B cell (primary cell): ENCODE results near the gene TNFRSF12A. TPM values are rescaled to one million over a fixed set of nuclear protein-coding genes. Genes with fewer than 3 reads are reported as not detected.

Source experiments
- ATAC-seq: fragments of 200-7000 bp; cut with Tn5 transposase; one replicate; pipeline ENCODE4 v1.10.0; 2021; ENCODE audit warnings: low read depth, mild to moderate bottlenecking, moderate number of reproducible peaks, moderate library complexity
- CTCF ChIA-PET: fragments of 350-600 bp; sonication (Branson Sonifier 250); formaldehyde crosslinking; loops from one replicate; lab custom pipeline; 2021; ENCODE audit warnings: antibody characterized with exemption, inconsistent platforms; lab: Charles Lee
- POLR2A ChIA-PET: fragments of 350-600 bp; sonication (Branson Sonifier 250); formaldehyde crosslinking; loops from one replicate; lab custom pipeline; 2021; ENCODE audit warnings: antibody characterized with exemption; lab: Charles Lee
- DNase-seq: peaks from one replicate; pipeline ENCODE4 v3.0.0; 2013
- H2AFZ ChIP-seq: 2 replicates; pipeline ENCODE4 v1.6.1; 2012; ENCODE audit warnings: mild to moderate bottlenecking, low read depth, low read length; ENCODE audit not compliant: insufficient read depth, poor library complexity, severe bottlenecking
- H3K27ac ChIP-seq, 2 donors: 1 replicate in 1 of 2; 2 replicates in 1 of 2; pipeline ENCODE4 v1.5.1; 2012 to 2013; ENCODE audit warnings: low read length in 2 of 2, mild to moderate bottlenecking in 2 of 2, moderate library complexity in 1 of 2
- H3K27me3 ChIP-seq, 4 experiments: fragments of 200-600 bp in 1 of 4; sonication (generic) in 1 of 4; replicated peaks in 1 of 4; 1 replicate in 2 of 4; 2 replicates in 2 of 4; pipeline versions ENCODE4 v1.6.1 to v1.7.0; 2013 to 2016; ENCODE audit warnings: low read length in 3 of 4, mild to moderate bottlenecking in 2 of 4, mixed read lengths in 1 of 4, moderate library complexity in 1 of 4; ENCODE audit not compliant: insufficient read depth in 4 of 4, control insufficient read depth in 3 of 4; ENCODE audit errors: control extremely low read depth in 1 of 4
- H3K36me3 ChIP-seq, 2 experiments: replicated peaks in 1 of 2; 1 replicate in 1 of 2; 2 replicates in 1 of 2; pipeline versions ENCODE4 v1.6.1 to v1.7.1; 2013; ENCODE audit warnings: low read length in 1 of 2; ENCODE audit not compliant: insufficient read depth in 2 of 2, control insufficient read depth in 1 of 2; ENCODE audit errors: control extremely low read depth in 1 of 2, extremely low read depth in 1 of 2
- H3K4me1 ChIP-seq, 2 donors: fragments of 200-600 bp in 1 of 2; sonication (generic) in 1 of 2; 1 replicate in 1 of 2; 2 replicates in 1 of 2; pipeline versions ENCODE4 v1.5.1 to v1.6.1; 2013 to 2017; ENCODE audit warnings: low read length in 2 of 2; ENCODE audit not compliant: control insufficient read depth in 2 of 2, insufficient read depth in 2 of 2
- H3K4me2 ChIP-seq: replicated peaks from 2 replicates; pipeline ENCODE3; 2012; ENCODE audit warnings: mild to moderate bottlenecking, low read depth, low read length; ENCODE audit not compliant: poor library complexity, severe bottlenecking
- H3K4me3 ChIP-seq, 5 experiments: fragments of 200-600 bp in 1 of 5; sonication (generic) in 1 of 5; 1 replicate in 3 of 5; 2 replicates in 2 of 5; pipeline versions ENCODE4 v1.5.1 to v1.7.0; 2011 to 2016; ENCODE audit warnings: low read length in 4 of 5, mild to moderate bottlenecking in 4 of 5, low read depth in 2 of 5, control low read depth in 1 of 5, moderate library complexity in 1 of 5; ENCODE audit not compliant: insufficient read depth in 1 of 5; ENCODE audit errors: control extremely low read depth in 1 of 5, extremely low read depth in 1 of 5
- H3K79me2 ChIP-seq: fragments of 200-600 bp; sonication (generic); one replicate; pipeline ENCODE4 v1.6.0; 2016; ENCODE audit warnings: low read length; ENCODE audit not compliant: control insufficient read depth, insufficient read depth
- H3K9ac ChIP-seq: fragments of 200-600 bp; sonication (generic); 2 replicates; pipeline ENCODE4 v1.6.1; 2017; ENCODE audit warnings: mild to moderate bottlenecking, low read length, moderate library complexity
- H3K9me3 ChIP-seq, 3 donors: one replicate each; pipeline versions ENCODE4 v1.6.1 to v1.7.1; 2013; ENCODE audit warnings: low read length in 2 of 3; ENCODE audit not compliant: control insufficient read depth in 2 of 3, insufficient read depth in 1 of 3; ENCODE audit errors: control extremely low read depth in 1 of 3
- H4K20me1 ChIP-seq: 2 replicates; pipeline ENCODE4 v1.6.0; 2012; ENCODE audit warnings: mild to moderate bottlenecking, low read length; ENCODE audit not compliant: insufficient read depth, control insufficient read depth, poor library complexity, severe bottlenecking
- H3K27ac Mint-ChIP-seq: one replicate; pipeline ENCODE4 v1.8.0; 2021; ENCODE audit warnings: mixed read lengths
- H3K27me3 Mint-ChIP-seq: one replicate; pipeline ENCODE4 v1.8.0; 2021; ENCODE audit warnings: mixed read lengths
- H3K4me1 Mint-ChIP-seq: one replicate; pipeline ENCODE4 v1.8.0; 2021; ENCODE audit warnings: mixed read lengths
- H3K4me3 Mint-ChIP-seq: one replicate; pipeline ENCODE4 v1.8.0; 2021; ENCODE audit warnings: mixed read lengths
- H3K9me3 Mint-ChIP-seq: one replicate; pipeline ENCODE4 v1.8.0; 2022; ENCODE audit warnings: mixed read lengths; ENCODE audit not compliant: insufficient read depth
- CTCF ChIP-seq: fragments of 200-600 bp; IDR thresholded peaks from one replicate; pipeline ENCODE4 v1.8.0; 2022; ENCODE audit warnings: antibody characterized with exemption, mild to moderate bottlenecking
- EZH2 ChIP-seq: IDR thresholded peaks from 2 replicates; pipeline ENCODE4 v1.6.1; 2012; ENCODE audit warnings: borderline replicate concordance, low read depth, mild to moderate bottlenecking, moderate library complexity, low read length; ENCODE audit not compliant: insufficient read depth, poor library complexity, severe bottlenecking
- WGBS: methylation state at CpG from one replicate; pipeline ENCODE4 v1.1.5; 2013; ENCODE audit warnings: missing lambda C conversion rate; ENCODE audit not compliant: insufficient coverage; 5-methylcytosine and 5-hydroxymethylcytosine counted together
- intact Hi-C: fragments of 100-400 bp; cut with micrococcal nuclease; formaldehyde crosslinking; loops from one replicate; pipeline ENCODE4 v1.10.0; 2022
- polyA plus RNA-seq: library from polyadenylated mRNA; depleted of rRNA; stranded (reverse); fragments of >200 nt; gene quantifications from 2 replicates; pipeline ENCODE4 v1.2.3, GENCODE V29; 2012
- total RNA-seq, 2 donors: library from RNA; stranded (reverse); fragments of 120-200 nt in 1 of 2; gene quantifications; 1 replicate in 1 of 2; 2 replicates in 1 of 2; pipeline versions ENCODE4 v1.2.3 to v1.2.4, GENCODE V29; 2013 to 2022

Gene TNFRSF12A
- total and polyA plus RNA-seq, 2 donors (not counting 1 experiment from before 2014, with no cell fraction given) = 0.61 to 1.3 TPM

- Mint-ChIP-seq H3K27me3 (peaks cover 4% of the 10 kb centered on the region), H3K4me3 (no peak overlapping the region), H3K9me3 (no peaks in the 10 kb centered on the region), H3K4me1 (peaks cover 2% of the 10 kb centered on the region), H3K27ac (no peak overlapping the region)
- no peaks in the 10 kb centered on the region for H3K36me3 ChIP-seq
- 95% methylated on average over 14 of the region's 15 CpGs for WGBS
- intact Hi-C loops = no loop called here
- no peak overlapping the region for H3K9ac ChIP-seq
- peaks cover 0 to 13% (median 2%) of the 10 kb centered on the region in 4 experiments for H3K27me3 ChIP-seq
- no peaks in the 10 kb centered on the region for H3K79me2 ChIP-seq
- H2AFZ ChIP-seq = no peak overlapping the region
- H3K4me3 ChIP-seq = no peak overlapping the region
- CTCF ChIA-PET = interaction anchor here (0.9 kb wide), 1 partner anchor 9 kb away, joined by 4 read pairs; no protein-coding TSS in a partner anchor
- ATAC-seq = no peak
- no peaks in the 10 kb centered on the region for H3K9me3 ChIP-seq
- DNase-seq = no peak
- POLR2A ChIA-PET = interaction anchor here (0.6 kb wide), 1 partner anchor 85 kb away, joined by 9 read pairs; no protein-coding TSS in a partner anchor
- no peak overlapping the region for H3K4me2 ChIP-seq
- TF ChIP-seq CTCF (no peak), EZH2 (no peak)
- no peak overlapping the region for H3K27ac ChIP-seq
- peaks cover under 1% of the 10 kb centered on the region for H4K20me1 ChIP-seq
- peaks cover 10% of the 10 kb centered on the region in 2 donors for H3K4me1 ChIP-seq
These were observed 45.7 kb upstream of the TNFRSF12A start for GRCh38 chr16:2974319-2975056.

GRCh38 chr16:2975161-2975795 is 44.9 kb upstream of the TNFRSF12A start:
- H4K20me1 ChIP-seq = peaks cover 5% of the 10 kb centered on the region
- H3K4me3 ChIP-seq = no peak overlapping the region
- CTCF ChIA-PET = interaction anchor here (0.9 kb wide), 1 partner anchor 10 kb away, joined by 4 read pairs; no protein-coding TSS in a partner anchor
- H3K27ac ChIP-seq = no peak overlapping the region
- TF ChIP-seq CTCF (no peak), EZH2 (no peak)
- H3K4me2 ChIP-seq = no peak overlapping the region
- H3K27me3 ChIP-seq = peaks cover 0 to 15% (median 3%) of the 10 kb centered on the region in 4 experiments
- Mint-ChIP-seq H3K9me3 (no peaks in the 10 kb centered on the region), H3K27ac (no peak overlapping the region), H3K4me3 (no peak overlapping the region), H3K4me1 (peaks cover 2% of the 10 kb centered on the region), H3K27me3 (peaks cover 4% of the 10 kb centered on the region)
- H3K36me3 ChIP-seq = no peaks in the 10 kb centered on the region
- POLR2A ChIA-PET = no interaction called here
- H3K9me3 ChIP-seq = no peaks in the 10 kb centered on the region
- ATAC-seq (no peak), DNase-seq (no peak)
- 96% methylated on average over 28 of the region's 28 CpGs for WGBS
- intact Hi-C loops = no loop called here
- peaks cover 9 to 10% of the 10 kb centered on the region in 2 donors for H3K4me1 ChIP-seq
- no peak overlapping the region for H2AFZ ChIP-seq
- H3K79me2 ChIP-seq = peaks cover 6% of the 10 kb centered on the region
- H3K9ac ChIP-seq = no peak overlapping the region
